ENCODE data around the gene RBMS3. TPM values are rescaled to one million over a fixed set of nuclear protein-coding genes. Genes with fewer than 3 reads are reported as not detected.
"Not testable (repeated sequence)": the region's sequence is repeated elsewhere in the genome, so short reads cannot be mapped to it uniquely, and the experiment has no call there.

The RBMS3 gene
- total and polyA plus RNA-seq, 2 donors (not counting 1 experiment from before 2014, with no cell fraction given) = 26.9 to 68.4 TPM

- Histone ChIP-seq H3K9ac (ENCODE audit: insufficient read depth, low read length) (no peak overlapping the region), H2AFZ (ENCODE audit: low read length) (no peak overlapping the region), H3K9me3 (ENCODE audit: control insufficient read depth, insufficient read depth, low read depth, low read length) (no peaks in the 10 kb centered on the region), H4K20me1 (ENCODE audit: control insufficient read depth, extremely low read depth, insufficient read depth, low read length) (no peaks in the 10 kb centered on the region), H3K4me1 (ENCODE audit: control insufficient read depth, extremely low read depth, insufficient read depth, low read length) (no peaks in the 10 kb centered on the region), H3K36me3 (ENCODE audit: control insufficient read depth, insufficient read depth, low read length) (no peaks in the 10 kb centered on the region), H3K4me3 (replicated peaks in 1 of 4; ENCODE audit: control extremely low read depth in 1 of 4, insufficient read depth in 1 of 4, low read depth in 3 of 4, low read length in 4 of 4) (no peak overlapping the region), H3K4me2 (ENCODE audit: extremely low read depth, insufficient read depth, low read length) (no peak overlapping the region), H3K27me3 (ENCODE audit: control insufficient read depth, insufficient read depth, low read length) (no peaks in the 10 kb centered on the region), H3K27ac (ENCODE audit: insufficient read depth, low read length) (no peak overlapping the region), H3K79me2 (ENCODE audit: control insufficient read depth, insufficient read depth, low read length) (no peaks in the 10 kb centered on the region)
- TF ChIP-seq EZH2 (IDR thresholded peaks at IDR 0.05; ENCODE audit: low read length, missing control alignments) = no peak
- TF ChIP-seq, protein P1, sequence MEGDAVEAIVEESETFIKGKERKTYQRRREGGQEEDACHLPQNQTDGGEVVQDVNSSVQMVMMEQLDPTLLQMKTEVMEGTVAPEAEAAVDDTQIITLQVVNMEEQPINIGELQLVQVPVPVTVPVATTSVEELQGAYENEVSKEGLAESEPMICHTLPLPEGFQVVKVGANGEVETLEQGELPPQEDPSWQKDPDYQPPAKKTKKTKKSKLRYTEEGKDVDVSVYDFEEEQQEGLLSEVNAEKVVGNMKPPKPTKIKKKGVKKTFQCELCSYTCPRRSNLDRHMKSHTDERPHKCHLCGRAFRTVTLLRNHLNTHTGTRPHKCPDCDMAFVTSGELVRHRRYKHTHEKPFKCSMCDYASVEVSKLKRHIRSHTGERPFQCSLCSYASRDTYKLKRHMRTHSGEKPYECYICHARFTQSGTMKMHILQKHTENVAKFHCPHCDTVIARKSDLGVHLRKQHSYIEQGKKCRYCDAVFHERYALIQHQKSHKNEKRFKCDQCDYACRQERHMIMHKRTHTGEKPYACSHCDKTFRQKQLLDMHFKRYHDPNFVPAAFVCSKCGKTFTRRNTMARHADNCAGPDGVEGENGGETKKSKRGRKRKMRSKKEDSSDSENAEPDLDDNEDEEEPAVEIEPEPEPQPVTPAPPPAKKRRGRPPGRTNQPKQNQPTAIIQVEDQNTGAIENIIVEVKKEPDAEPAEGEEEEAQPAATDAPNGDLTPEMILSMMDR (conservative IDR thresholded peaks at IDR 0.05 in 1 of 2, IDR thresholded peaks at IDR 0.05 in 1 of 2; ENCODE audit: low read depth in 1 of 2, low read length in 2 of 2) = no peak
- peak in 1 of 2 donors; percentile 70 for DNase-seq (ENCODE audit: low read depth in 2 of 2)
Observed at GRCh38 chr3:30035935-30036567, 755.2 kb downstream of the RBMS3 start.

DNA sequence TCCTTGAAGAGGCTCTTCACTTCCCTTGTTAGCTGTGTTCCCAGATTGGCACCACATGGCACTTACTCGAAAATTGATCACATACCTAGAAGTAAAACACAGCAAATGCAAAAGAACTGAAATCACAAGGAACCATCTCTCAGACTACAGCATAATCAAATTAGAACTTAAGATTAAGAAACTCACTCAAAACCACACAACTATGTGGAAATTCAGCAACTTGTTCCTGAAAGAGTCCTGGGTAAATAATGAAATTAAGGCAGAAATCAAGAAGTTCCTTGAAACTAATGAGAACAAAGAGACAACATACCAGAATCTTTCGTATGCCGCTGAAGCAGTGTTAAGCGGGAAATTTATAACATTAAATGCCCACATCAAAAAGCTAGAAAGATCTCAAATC lies 759.3 kb downstream of the RBMS3 start:
- no peak for TF ChIP-seq EZH2 (IDR thresholded peaks at IDR 0.05; ENCODE audit: low read length, missing control alignments)
- TF ChIP-seq, protein P1 (conservative IDR thresholded peaks at IDR 0.05 in 1 of 2, IDR thresholded peaks at IDR 0.05 in 1 of 2; ENCODE audit: low read depth in 1 of 2, low read length in 2 of 2) = no peak
- H3K79me2 ChIP-seq (ENCODE audit: control insufficient read depth, insufficient read depth, low read length) = no peaks in the 10 kb centered on the region
- no peak overlapping the region for H2AFZ ChIP-seq (ENCODE audit: low read length)
- no peak overlapping the region for H3K4me3 ChIP-seq (replicated peaks in 1 of 4; ENCODE audit: control extremely low read depth in 1 of 4, insufficient read depth in 1 of 4, low read depth in 3 of 4, low read length in 4 of 4)
- H4K20me1 ChIP-seq (ENCODE audit: control insufficient read depth, extremely low read depth, insufficient read depth, low read length) = no peaks in the 10 kb centered on the region
- H3K4me1 ChIP-seq (ENCODE audit: control insufficient read depth, extremely low read depth, insufficient read depth, low read length) = no peaks in the 10 kb centered on the region
- no peaks in the 10 kb centered on the region for H3K9me3 ChIP-seq (ENCODE audit: control insufficient read depth, insufficient read depth, low read depth, low read length)
- H3K9ac ChIP-seq (ENCODE audit: insufficient read depth, low read length) = no peak overlapping the region
- no peak for DNase-seq (ENCODE audit: low read depth in 2 of 2)
- no peak overlapping the region for H3K4me2 ChIP-seq (ENCODE audit: extremely low read depth, insufficient read depth, low read length)
- no peaks in the 10 kb centered on the region for H3K36me3 ChIP-seq (ENCODE audit: control insufficient read depth, insufficient read depth, low read length)
- H3K27ac ChIP-seq (ENCODE audit: insufficient read depth, low read length) = no peak overlapping the region
- H3K27me3 ChIP-seq (ENCODE audit: control insufficient read depth, insufficient read depth, low read length) = no peaks in the 10 kb centered on the region

- not testable (repeated sequence) for H3K4me1 ChIP-seq (ENCODE audit: control insufficient read depth, extremely low read depth, insufficient read depth, low read length); H3K79me2 ChIP-seq (ENCODE audit: control insufficient read depth, insufficient read depth, low read length); H3K9ac ChIP-seq (ENCODE audit: insufficient read depth, low read length); DNase-seq (ENCODE audit: low read depth in 2 of 2); H3K36me3 ChIP-seq (ENCODE audit: control insufficient read depth, insufficient read depth, low read length); H3K9me3 ChIP-seq (ENCODE audit: control insufficient read depth, insufficient read depth, low read depth, low read length); H3K4me3 ChIP-seq (replicated peaks in 1 of 4; ENCODE audit: control extremely low read depth in 1 of 4, insufficient read depth in 1 of 4, low read depth in 3 of 4, low read length in 4 of 4); H4K20me1 ChIP-seq (ENCODE audit: control insufficient read depth, extremely low read depth, insufficient read depth, low read length); H3K27me3 ChIP-seq (ENCODE audit: control insufficient read depth, insufficient read depth, low read length); H3K27ac ChIP-seq (ENCODE audit: insufficient read depth, low read length); H2AFZ ChIP-seq (ENCODE audit: low read length); H3K4me2 ChIP-seq (ENCODE audit: extremely low read depth, insufficient read depth, low read length)
Observed at GRCh38 chr3:30041481-30041880, 760.6 kb downstream of the RBMS3 start.
